ENCODE measurements around the gene FAM98C. TPM values are rescaled to one million over a fixed set of nuclear protein-coding genes. Genes with fewer than 3 reads are reported as not detected.
A peak's percentile ranks its signal among the peaks of the same experiment; 100 is the strongest.

FAM98C gene
- total and polyA plus RNA-seq, 2 of the 13 experiments (the other 11 are each of a cell fraction or from before 2014, with no cell fraction given): 10.0 to 11.5 TPM

GRCh38 chr19:38370299-38370698 lies 32.6 kb upstream of the FAM98C start:
- BruUV-seq (replicated peaks): no TSS peak
- Histone ChIP-seq H3K27ac (ENCODE audit: extremely low read length, insufficient read depth, low read length) (no peak overlapping the region), H4K20me1 (ENCODE audit: insufficient read depth, low read length) (no peaks in the 10 kb centered on the region), H3K9me3 (ENCODE audit: low read length) (no peaks in the 10 kb centered on the region), H3K4me3 (replicated peaks in 1 of 3; ENCODE audit: insufficient read depth in 1 of 3, low read depth in 2 of 3, low read length in 3 of 3) (no peak overlapping the region), H3K9ac (ENCODE audit: insufficient read depth, low read depth, low read length) (no peak overlapping the region), H3K4me1 (ENCODE audit: insufficient read depth, low read length) (peaks cover 30% of the 10 kb centered on the region), H3K36me3 (replicated peaks in 1 of 2; ENCODE audit: control insufficient read depth in 1 of 2, insufficient read depth in 2 of 2, low read length in 2 of 2) (no peaks in the 10 kb centered on the region), H2AFZ (ENCODE audit: low read length) (no peak overlapping the region), H3K27me3 (ENCODE audit: control insufficient read depth in 1 of 2, insufficient read depth in 2 of 2, low read length in 2 of 2) (peaks cover 0 to 2% of the 10 kb centered on the region in 2 experiments; a peak in 1 of 5 replicates), H3K79me2 (ENCODE audit: insufficient read depth, low read length) (peaks cover 4% of the 10 kb centered on the region), H3K4me2 (ENCODE audit: low read depth, low read length) (no peak overlapping the region)
- no peak for DNase-seq (ENCODE audit: low spot score)
- ChIA-PET POLR2A (no interaction called here), CTCF (ENCODE audit: low intra/inter-chr PET ratio, low total read pairs) (no interaction called here)
- in situ Hi-C loops (cut with HindIII; ENCODE audit: extremely low pct_ligation_motif_present, low pct_unique_long_range_greater_than_20kb): no loop called here
- no peak for FAIRE-seq
- intact Hi-C loops (cut with micrococcal nuclease; ENCODE audit: unreplicated experiment): loop anchor here (1.0 kb wide), 1 partner anchor 8 kb away; no protein-coding TSS in a partner anchor
- 20% methylated on average over 12 of the region's 12 CpGs for WGBS (ENCODE audit: low lambda C conversion rate)
- ATAC-seq: no peak
- no peak for TF ChIP-seq ZNF205 (CRISPR knock-in tag; IDR thresholded peaks at IDR 0.05)
- TF ChIP-seq ZFP1 (CRISPR knock-in tag; IDR thresholded peaks at IDR 0.05): no peak
- no peak for TF ChIP-seq PCBP2 (optimal IDR thresholded peaks at IDR 0.05; ENCODE audit: low read depth, low read length, poor library complexity, severe bottlenecking)
- no peak for TF ChIP-seq ELF3 (CRISPR knock-in tag; IDR thresholded peaks at IDR 0.05)
- no peak for TF ChIP-seq RARG (CRISPR knock-in tag; IDR thresholded peaks at IDR 0.05; ENCODE audit: low read depth)
- TF ChIP-seq ZNF12 (CRISPR knock-in tag; IDR thresholded peaks at IDR 0.05): no peak
- 0 out of 2 replicates have a peak, but pooled peaks have one; percentile 51 for TF ChIP-seq ZNF552 (CRISPR knock-in tag; IDR thresholded peaks at IDR 0.05; ENCODE audit: borderline replicate concordance)
- TF ChIP-seq BCL6 (CRISPR knock-in tag; IDR thresholded peaks at IDR 0.05): no peak
- TF ChIP-seq SAP130 (CRISPR knock-in tag; IDR thresholded peaks at IDR 0.05; ENCODE audit: low read depth): peak; percentile 80
- 0 out of 2 replicates have a peak, but pooled peaks have one; percentile 23 for TF ChIP-seq MXD4 (CRISPR knock-in tag; IDR thresholded peaks at IDR 0.05)
- TF ChIP-seq, protein P1, sequence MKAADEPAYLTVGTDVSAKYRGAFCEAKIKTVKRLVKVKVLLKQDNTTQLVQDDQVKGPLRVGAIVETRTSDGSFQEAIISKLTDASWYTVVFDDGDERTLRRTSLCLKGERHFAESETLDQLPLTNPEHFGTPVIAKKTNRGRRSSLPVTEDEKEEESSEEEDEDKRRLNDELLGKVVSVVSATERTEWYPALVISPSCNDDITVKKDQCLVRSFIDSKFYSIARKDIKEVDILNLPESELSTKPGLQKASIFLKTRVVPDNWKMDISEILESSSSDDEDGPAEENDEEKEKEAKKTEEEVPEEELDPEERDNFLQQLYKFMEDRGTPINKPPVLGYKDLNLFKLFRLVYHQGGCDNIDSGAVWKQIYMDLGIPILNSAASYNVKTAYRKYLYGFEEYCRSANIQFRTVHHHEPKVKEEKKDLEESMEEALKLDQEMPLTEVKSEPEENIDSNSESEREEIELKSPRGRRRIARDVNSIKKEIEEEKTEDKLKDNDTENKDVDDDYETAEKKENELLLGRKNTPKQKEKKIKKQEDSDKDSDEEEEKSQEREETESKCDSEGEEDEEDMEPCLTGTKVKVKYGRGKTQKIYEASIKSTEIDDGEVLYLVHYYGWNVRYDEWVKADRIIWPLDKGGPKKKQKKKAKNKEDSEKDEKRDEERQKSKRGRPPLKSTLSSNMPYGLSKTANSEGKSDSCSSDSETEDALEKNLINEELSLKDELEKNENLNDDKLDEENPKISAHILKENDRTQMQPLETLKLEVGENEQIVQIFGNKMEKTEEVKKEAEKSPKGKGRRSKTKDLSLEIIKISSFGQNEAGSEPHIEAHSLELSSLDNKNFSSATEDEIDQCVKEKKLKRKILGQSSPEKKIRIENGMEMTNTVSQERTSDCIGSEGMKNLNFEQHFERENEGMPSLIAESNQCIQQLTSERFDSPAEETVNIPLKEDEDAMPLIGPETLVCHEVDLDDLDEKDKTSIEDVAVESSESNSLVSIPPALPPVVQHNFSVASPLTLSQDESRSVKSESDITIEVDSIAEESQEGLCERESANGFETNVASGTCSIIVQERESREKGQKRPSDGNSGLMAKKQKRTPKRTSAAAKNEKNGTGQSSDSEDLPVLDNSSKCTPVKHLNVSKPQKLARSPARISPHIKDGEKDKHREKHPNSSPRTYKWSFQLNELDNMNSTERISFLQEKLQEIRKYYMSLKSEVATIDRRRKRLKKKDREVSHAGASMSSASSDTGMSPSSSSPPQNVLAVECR (CRISPR knock-in tag; IDR thresholded peaks at IDR 0.05; ENCODE audit: borderline replicate concordance): 0 out of 2 replicates have a peak, but pooled peaks have one; percentile 26
- TF ChIP-seq ZBTB4 (CRISPR knock-in tag; IDR thresholded peaks at IDR 0.05; ENCODE audit: borderline replicate concordance): no peak
- no peak for TF ChIP-seq HIC2 (CRISPR knock-in tag; IDR thresholded peaks at IDR 0.05; ENCODE audit: low read depth)
- TF ChIP-seq KDM1A (CRISPR knock-in tag; IDR thresholded peaks at IDR 0.05): no peak
- TF ChIP-seq, protein P2, sequence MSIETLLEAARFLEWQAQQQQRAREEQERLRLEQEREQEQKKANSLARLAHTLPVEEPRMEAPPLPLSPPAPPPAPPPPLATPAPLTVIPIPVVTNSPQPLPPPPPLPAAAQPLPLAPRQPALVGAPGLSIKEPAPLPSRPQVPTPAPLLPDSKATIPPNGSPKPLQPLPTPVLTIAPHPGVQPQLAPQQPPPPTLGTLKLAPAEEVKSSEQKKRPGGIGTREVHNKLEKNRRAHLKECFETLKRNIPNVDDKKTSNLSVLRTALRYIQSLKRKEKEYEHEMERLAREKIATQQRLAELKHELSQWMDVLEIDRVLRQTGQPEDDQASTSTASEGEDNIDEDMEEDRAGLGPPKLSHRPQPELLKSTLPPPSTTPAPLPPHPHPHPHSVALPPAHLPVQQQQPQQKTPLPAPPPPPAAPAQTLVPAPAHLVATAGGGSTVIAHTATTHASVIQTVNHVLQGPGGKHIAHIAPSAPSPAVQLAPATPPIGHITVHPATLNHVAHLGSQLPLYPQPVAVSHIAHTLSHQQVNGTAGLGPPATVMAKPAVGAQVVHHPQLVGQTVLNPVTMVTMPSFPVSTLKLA (IDR thresholded peaks at IDR 0.05): peak; percentile 36; the same call in 1 of the 2 replicates
